Ovary (tissue), 9 donors: ENCODE data around the gene PPP1R13B. TPM values are rescaled to one million over a fixed set of nuclear protein-coding genes. Genes with fewer than 3 reads are reported as not detected.
"Not testable (repeated sequence)": the region's sequence is repeated elsewhere in the genome, so short reads cannot be mapped to it uniquely, and the experiment has no call there.

Source experiments
- DNase-seq, 5 donors: peaks; one replicate each; pipeline ENCODE4 v3.0.0-alpha.2; 2019 to 2020
- H3K27ac ChIP-seq, 2 donors: fragments of 200-600 bp; one replicate each; pipeline versions ENCODE4 v1.5.1 to v1.8.0; 2019 to 2022
- H3K27me3 ChIP-seq: fragments of 200-600 bp; one replicate; pipeline ENCODE4 v1.8.0; 2022
- H3K36me3 ChIP-seq: fragments of 200-600 bp; sonication (generic); one replicate; pipeline ENCODE4 v1.5.1; 2019
- H3K4me1 ChIP-seq: one replicate; pipeline ENCODE4 v1.8.1; 2013; ENCODE audit warnings: mild to moderate bottlenecking, moderate library complexity; ENCODE audit not compliant: insufficient read depth
- H3K4me3 ChIP-seq: fragments of 200-600 bp; sonication (generic); one replicate; pipeline ENCODE4 v1.5.1; 2017
- H3K9me3 ChIP-seq, 2 donors: fragments of 200-600 bp in 1 of 2; sonication (generic) in 1 of 2; one replicate each; pipeline versions ENCODE4 v1.5.1 to v1.8.1; 2013 to 2019; ENCODE audit warnings: mild to moderate bottlenecking in 1 of 2, moderate library complexity in 1 of 2
- CTCF ChIP-seq, 3 donors: fragments of 450-650 bp in 2 of 3; fragments of 200-600 bp in 1 of 3; IDR thresholded peaks; one replicate each; pipeline versions ENCODE4 v1.5.1 to v1.8.0; 2016 to 2022; ENCODE audit warnings: antibody characterized with exemption in 3 of 3, mild to moderate bottlenecking in 1 of 3
- EP300 ChIP-seq: sonication (generic); formaldehyde crosslinking; IDR thresholded peaks from one replicate; pipeline ENCODE4 v1.6.1; 2017; ENCODE audit warnings: antibody characterized with exemption
- POLR2A ChIP-seq: fragments of 450-650 bp; IDR thresholded peaks from one replicate; pipeline ENCODE4 v1.6.1; 2017; ENCODE audit warnings: antibody characterized with exemption, mild to moderate bottlenecking, moderate library complexity
- WGBS, 3 donors: extraction: QIAGEN DNeasy Blood & Tissue Kit in 1 of 3; methylation state at CpG; one replicate each; pipeline versions ENCODE4 v1.1.5 to v1.1.7; 2013 to 2017; 5-methylcytosine and 5-hydroxymethylcytosine counted together
- intact Hi-C, 4 donors: fragments of 100-400 bp; cut with DNase I; formaldehyde crosslinking; loops; one replicate each; pipeline versions ENCODE4 v1.11.0 to v1.15.1; 2022 to 2023
- polyA plus RNA-seq, 2 donors: library from polyadenylated mRNA; stranded (reverse); fragments of 200-250 nt in 1 of 2; fragments of 350-450 nt in 1 of 2; fragmentation: Illumina TruSeq in 1 of 2; extraction: RNeasy Lipid Tissue Mini Kit (QIAGEN cat#74804) in 1 of 2; gene quantifications; one replicate each; pipeline ENCODE4 v1.2.3, GENCODE V29; 2013 to 2014
- total RNA-seq, 7 donors: library from RNA; depleted of rRNA in 2 of 7; stranded (reverse); fragments of >200 nt in 2 of 7; fragmentation: NEBNext Ultra II Directional in 3 of 7; extraction: Animal tissue kit (Norgen Biotek cat#: 25700) in 3 of 7; gene quantifications; one replicate each; pipeline versions ENCODE4 v1.1.0 to v1.2.4, GENCODE V29; 2016 to 2023
- donor health status: DM: no; HTN: no; CAD: no; lungs with moderate emphysema.
- donor health status: DM: no; HTN: no; CAD: no.
- donor health status: Bipolar disorder and iron deficiency.
- donor health status: DM: yes; HTN: yes; CAD: no.
- donor health status: DM: no; HTN: no; CAD: no.
- donor health status: DM: yes; HTN: yes; CAD: no.

Gene PPP1R13B
- total and polyA plus RNA-seq, 9 donors = 15.0 to 64.8 (median 35.3) TPM

- H3K36me3 ChIP-seq = no peaks in the 10 kb centered on the region
- 62 to 85% (median 70%) methylated on average over 1 of the region's 1 CpG for WGBS, 3 donors
- no peak overlapping the region for H3K27ac ChIP-seq
- peaks cover 2% of the 10 kb centered on the region for H3K4me1 ChIP-seq
- TF ChIP-seq POLR2A (no peak), CTCF (IDR thresholded peaks at IDR 0.05) (no peak), EP300 (no peak)
- intact Hi-C loops = loop anchor here (5.0 to 10.0 kb wide), 4 partner anchors 89 to 107 kb away; no protein-coding TSS in a partner anchor
- no peaks in the 10 kb centered on the region for H3K9me3 ChIP-seq
- H3K27me3 ChIP-seq = no peaks in the 10 kb centered on the region
- H3K4me3 ChIP-seq = no peak overlapping the region
- DNase-seq = no peak
These were observed 41.7 kb downstream of the PPP1R13B start for GRCh38 chr14:103805708-103806107.

- Histone ChIP-seq H3K4me3 (no peak overlapping the region), H3K27ac (no peak overlapping the region), H3K27me3 (no peaks in the 10 kb centered on the region), H3K9me3 (no peaks in the 10 kb centered on the region), H3K4me1 (peaks cover 2% of the 10 kb centered on the region), H3K36me3 (no peaks in the 10 kb centered on the region)
- TF ChIP-seq EP300 = no peak
- no peak for TF ChIP-seq POLR2A
- DNase-seq = no peak
- intact Hi-C loops = loop anchor here in 2 of 4 donors (10.0 kb wide), 1 partner anchor 91 kb away; no protein-coding TSS in a partner anchor
These were observed 43.7 kb downstream of the PPP1R13B start for GRCh38 chr14:103803661-103804060.

- H3K9me3 ChIP-seq = no peaks in the 10 kb centered on the region
- H3K4me1 ChIP-seq = peaks cover 2% of the 10 kb centered on the region
- intact Hi-C loops = loop anchor here in 2 of 4 donors (10.0 kb wide), 1 partner anchor 92 kb away; no protein-coding TSS in a partner anchor
- H3K4me3 ChIP-seq = no peak overlapping the region
- 88 to 90% (median 89%) methylated on average over 8 of the region's 8 CpGs for WGBS, 3 donors
- H3K36me3 ChIP-seq = no peaks in the 10 kb centered on the region
- no peak for TF ChIP-seq EP300
- TF ChIP-seq CTCF (IDR thresholded peaks at IDR 0.05) = no peak
- TF ChIP-seq POLR2A = no peak
- DNase-seq = no peak
- no peaks in the 10 kb centered on the region for H3K27me3 ChIP-seq
- H3K27ac ChIP-seq = no peak overlapping the region
These were observed 45.0 kb downstream of the PPP1R13B start for GRCh38 chr14:103802356-103802755.

- DNase-seq = no peak
- WGBS, 3 donors = 81 to 91% (median 84%) methylated on average over 4 of the region's 4 CpGs
- Histone ChIP-seq H3K4me1 (peaks cover 2% of the 10 kb centered on the region), H3K9me3 (no peaks in the 10 kb centered on the region), H3K27me3 (no peaks in the 10 kb centered on the region), H3K36me3 (no peaks in the 10 kb centered on the region), H3K27ac (no peak overlapping the region), H3K4me3 (no peak overlapping the region)
- TF ChIP-seq POLR2A (no peak), EP300 (no peak), CTCF (IDR thresholded peaks at IDR 0.05) (no peak)
- intact Hi-C loops = loop anchor here in 2 of 4 donors (10.0 kb wide), 1 partner anchor 93 kb away; no protein-coding TSS in a partner anchor
These were observed 45.9 kb downstream of the PPP1R13B start for GRCh38 chr14:103801459-103801858.

GRCh38 chr14:103793192-103793591 is 54.2 kb downstream of the PPP1R13B start:
- intact Hi-C loops, H3K9me3 ChIP-seq, H3K36me3 ChIP-seq, H3K27me3 ChIP-seq, H3K4me1 ChIP-seq, H3K27ac ChIP-seq, DNase-seq, H3K4me3 ChIP-seq: not testable (repeated sequence)
